ENCODE data around the gene CTDP1. TPM values are rescaled to one million over a fixed set of nuclear protein-coding genes. Genes with fewer than 3 reads are reported as not detected.

Gene CTDP1
- total RNA-seq, 2 experiments from 2014 or later = 11.9 to 15.4 TPM

DNA sequence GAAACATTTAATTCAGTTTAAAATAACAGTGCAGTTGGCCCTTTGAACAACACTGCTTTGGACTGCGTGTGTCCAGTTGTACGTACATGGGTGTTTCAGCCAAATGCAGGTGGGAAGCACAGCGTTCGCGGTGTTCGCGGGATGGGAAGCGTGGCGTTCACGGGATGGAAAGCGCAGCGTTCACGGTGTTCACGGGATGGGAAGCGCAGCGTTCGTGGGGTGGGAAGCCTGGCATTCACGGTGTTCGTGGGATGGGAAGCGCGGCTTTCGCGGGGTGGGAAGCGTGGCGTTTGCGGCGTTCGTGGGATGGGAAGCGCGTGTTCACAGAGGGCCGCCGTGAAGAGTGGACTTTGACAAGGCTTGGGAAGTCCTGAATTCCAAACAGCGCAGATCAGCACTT, 47.6 kb downstream of the CTDP1 start:
- no TSS peak for BruUV-seq (replicated peaks)

DNA sequence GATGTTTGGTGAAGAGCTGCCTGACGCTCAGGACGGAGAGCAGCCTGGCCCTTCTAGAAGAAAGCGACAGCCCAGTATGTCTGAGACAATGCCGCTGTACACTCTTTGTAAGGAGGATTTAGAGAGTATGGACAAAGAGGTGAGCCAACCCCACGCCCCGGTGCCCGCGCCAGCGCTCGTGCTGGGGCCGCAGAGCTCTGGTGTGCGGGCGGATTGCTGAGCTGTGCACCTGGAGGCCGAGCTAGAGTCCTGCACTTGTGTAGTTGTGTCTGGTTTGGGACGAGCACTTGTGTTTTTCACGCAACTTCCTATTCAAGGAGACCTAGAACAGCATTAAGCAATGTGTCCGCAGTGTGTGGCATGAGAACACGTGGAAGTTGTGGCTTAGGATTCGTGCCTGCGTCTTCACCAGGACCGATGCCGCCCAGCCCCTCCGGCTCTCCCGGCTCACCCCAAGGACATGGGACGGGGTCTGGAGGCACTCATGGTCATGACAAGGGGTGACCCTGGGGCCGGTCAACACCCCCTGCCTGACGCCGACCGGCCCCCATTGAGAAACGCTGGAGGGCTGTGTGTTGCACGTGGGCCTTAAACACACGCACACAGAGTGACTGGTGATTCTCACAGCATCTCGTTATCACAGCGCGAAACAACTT, 49.5 kb downstream of the CTDP1 start:
- Histone ChIP-seq H4K20me1 (ENCODE audit: insufficient read depth, low read length) (no peaks in the 10 kb centered on the region), H2AFZ (ENCODE audit: low read length) (no peak overlapping the region), H3K4me3 (ENCODE audit: low read depth, low read length, poor library complexity, severe bottlenecking) (no peak overlapping the region), H3K4me2 (ENCODE audit: low read length) (no peak overlapping the region), H3K36me3 (ENCODE audit: insufficient read depth, low read length) (peaks cover 42% of the 10 kb centered on the region), H3K4me1 (ENCODE audit: insufficient read depth, low read length, poor library complexity, severe bottlenecking) (no peaks in the 10 kb centered on the region), H3K79me2 (ENCODE audit: insufficient read depth, low read depth, low read length) (no peaks in the 10 kb centered on the region), H3K9me2 (ENCODE audit: insufficient read depth, low read length) (no peaks in the 10 kb centered on the region), H3K9me3 (ENCODE audit: low read length) (no peaks in the 10 kb centered on the region), H3K27ac (ENCODE audit: low read depth, low read length, poor library complexity, severe bottlenecking) (no peak overlapping the region)
- intact Hi-C loops (cut with micrococcal nuclease; ENCODE audit: unreplicated experiment) = no loop called here
- ChIA-PET CTCF (ENCODE audit: unreplicated experiment) (no interaction called here), POLR2A (no interaction called here)
- DNase-seq (ENCODE audit: low spot score) = no peak
- no TSS peak for BruUV-seq (replicated peaks)
- no peak for TF ChIP-seq EZH2phosphoT487 (IDR thresholded peaks at IDR 0.05; ENCODE audit: borderline replicate concordance, low read depth, low read length)
- TF ChIP-seq CTCF (conservative IDR thresholded peaks at IDR 0.05; ENCODE audit: low read length) = no peak

More for the DNA sequence above, 47.6 kb downstream of the CTDP1 start:
- H3K4me3 ChIP-seq (ENCODE audit: low read depth, low read length, poor library complexity, severe bottlenecking) = no peak overlapping the region
- intact Hi-C loops (cut with micrococcal nuclease; ENCODE audit: unreplicated experiment) = no loop called here
- no peak overlapping the region for H3K4me2 ChIP-seq (ENCODE audit: low read length)
- TF ChIP-seq EZH2phosphoT487 (IDR thresholded peaks at IDR 0.05; ENCODE audit: borderline replicate concordance, low read depth, low read length) (no peak), CTCF (conservative IDR thresholded peaks at IDR 0.05; ENCODE audit: low read length) (no peak)
- ChIA-PET CTCF (ENCODE audit: unreplicated experiment) (no interaction called here), POLR2A (no interaction called here)
- H4K20me1 ChIP-seq (ENCODE audit: insufficient read depth, low read length) = no peaks in the 10 kb centered on the region
- no peaks in the 10 kb centered on the region for H3K9me3 ChIP-seq (ENCODE audit: low read length)
- H3K4me1 ChIP-seq (ENCODE audit: insufficient read depth, low read length, poor library complexity, severe bottlenecking) = no peaks in the 10 kb centered on the region
- H3K36me3 ChIP-seq (ENCODE audit: insufficient read depth, low read length) = peaks cover 35% of the 10 kb centered on the region
- DNase-seq (ENCODE audit: low spot score) = no peak
- H3K79me2 ChIP-seq (ENCODE audit: insufficient read depth, low read depth, low read length) = no peaks in the 10 kb centered on the region
- H3K27ac ChIP-seq (ENCODE audit: low read depth, low read length, poor library complexity, severe bottlenecking) = no peak overlapping the region
- H2AFZ ChIP-seq (ENCODE audit: low read length) = no peak overlapping the region
- H3K9me2 ChIP-seq (ENCODE audit: insufficient read depth, low read length) = no peaks in the 10 kb centered on the region

DNA sequence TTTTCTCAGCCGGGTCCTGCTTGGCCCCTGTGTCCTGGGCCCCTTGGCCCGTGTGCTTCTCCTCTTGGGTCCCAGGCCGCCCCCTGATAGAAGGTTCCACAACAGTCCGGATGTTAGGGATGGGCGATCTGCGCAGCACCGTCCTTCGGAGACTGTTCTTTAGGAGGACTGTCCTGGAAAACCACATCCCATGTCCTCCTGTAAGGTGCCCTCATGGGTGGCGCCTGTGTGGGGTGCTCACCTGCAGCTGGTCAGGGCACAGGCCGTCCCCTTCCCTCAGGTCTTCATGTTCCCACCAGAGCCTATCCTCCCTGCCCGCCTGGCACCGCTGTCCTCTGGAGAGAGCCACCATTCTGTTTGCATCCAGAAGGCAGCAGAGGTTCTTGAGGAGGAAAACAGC, 50.0 kb downstream of the CTDP1 start:
- H3K4me2 ChIP-seq (ENCODE audit: low read length) = no peak overlapping the region
- BruUV-seq (replicated peaks) = no TSS peak
- DNase-seq (ENCODE audit: low spot score) = no peak
- no peaks in the 10 kb centered on the region for H3K4me1 ChIP-seq (ENCODE audit: insufficient read depth, low read length, poor library complexity, severe bottlenecking)
- ChIA-PET CTCF (ENCODE audit: unreplicated experiment) (no interaction called here), POLR2A (no interaction called here)
- H3K9me3 ChIP-seq (ENCODE audit: low read length) = no peaks in the 10 kb centered on the region
- no peaks in the 10 kb centered on the region for H3K79me2 ChIP-seq (ENCODE audit: insufficient read depth, low read depth, low read length)
- H4K20me1 ChIP-seq (ENCODE audit: insufficient read depth, low read length) = no peaks in the 10 kb centered on the region
- intact Hi-C loops (cut with micrococcal nuclease; ENCODE audit: unreplicated experiment) = no loop called here
- no peaks in the 10 kb centered on the region for H3K9me2 ChIP-seq (ENCODE audit: insufficient read depth, low read length)
- H3K27ac ChIP-seq (ENCODE audit: low read depth, low read length, poor library complexity, severe bottlenecking) = no peak overlapping the region
- H3K36me3 ChIP-seq (ENCODE audit: insufficient read depth, low read length) = peaks cover 42% of the 10 kb centered on the region
- H3K4me3 ChIP-seq (ENCODE audit: low read depth, low read length, poor library complexity, severe bottlenecking) = no peak overlapping the region
- TF ChIP-seq CTCF (conservative IDR thresholded peaks at IDR 0.05; ENCODE audit: low read length) (no peak), EZH2phosphoT487 (IDR thresholded peaks at IDR 0.05; ENCODE audit: borderline replicate concordance, low read depth, low read length) (no peak)
- no peak overlapping the region for H2AFZ ChIP-seq (ENCODE audit: low read length)
